DOHH2 (cell line): ENCODE results near the gene ANO6.

Source experiments
- H3F3A ChIP-seq: fragments of 200-600 bp; sonication (generic), shearing (Covaris generic); 2 replicates; pipeline ENCODE4 v1.6.0; 2016; ENCODE audit warnings: antibody characterized with exemption, mild to moderate bottlenecking; ENCODE audit not compliant: control insufficient read depth, insufficient read depth
- H3K27ac ChIP-seq: fragments of 200-600 bp; sonication (generic); 2 replicates; pipeline ENCODE4 v1.5.1; 2014; ENCODE audit warnings: low read depth, mild to moderate bottlenecking, low read length, moderate library complexity
- H3K27me3 ChIP-seq: fragments of 200-600 bp; sonication (generic); 2 replicates; pipeline ENCODE4 v1.6.1; 2014; ENCODE audit warnings: mild to moderate bottlenecking, low read length, mixed read lengths; ENCODE audit not compliant: control insufficient read depth
- H3K36me3 ChIP-seq: fragments of 200-600 bp; sonication (generic); 2 replicates; pipeline ENCODE4 v1.6.1; 2014; ENCODE audit warnings: mild to moderate bottlenecking, low read length, moderate library complexity, mixed read lengths; ENCODE audit not compliant: control insufficient read depth
- H3K4me1 ChIP-seq: fragments of 200-600 bp; sonication (generic); 2 replicates; pipeline ENCODE4 v1.6.1; 2014; ENCODE audit warnings: mild to moderate bottlenecking, low read length, mixed read lengths; ENCODE audit not compliant: control insufficient read depth
- H3K4me2 ChIP-seq: fragments of 200-600 bp; sonication (generic); 2 replicates; pipeline ENCODE4 v1.6.0; 2014; ENCODE audit warnings: mild to moderate bottlenecking, low read length, moderate library complexity
- H3K4me3 ChIP-seq: fragments of 200-600 bp; sonication (generic); 2 replicates; pipeline ENCODE4 v1.5.1; 2014; ENCODE audit warnings: mild to moderate bottlenecking, low read length, mixed read lengths
- H3K79me2 ChIP-seq: fragments of 200-600 bp; sonication (generic); 2 replicates; pipeline ENCODE4 v1.6.1; 2014; ENCODE audit warnings: mild to moderate bottlenecking, low read length, mixed read lengths; ENCODE audit not compliant: control insufficient read depth
- H3K9me2 ChIP-seq: fragments of 200-600 bp; sonication (generic); replicated peaks from 2 replicates; pipeline ENCODE4 v1.6.1; 2014; ENCODE audit warnings: mild to moderate bottlenecking, low read length, mixed read lengths; ENCODE audit not compliant: control insufficient read depth
- H3K9me3 ChIP-seq: fragments of 200-600 bp; sonication (generic); 2 replicates; pipeline ENCODE4 v1.6.1; 2014; ENCODE audit warnings: antibody characterized with exemption, low read length, mixed read lengths; ENCODE audit not compliant: control insufficient read depth, insufficient read depth
- H4K20me1 ChIP-seq: fragments of 200-600 bp; sonication (generic); 2 replicates; pipeline ENCODE4 v1.6.0; 2014; ENCODE audit warnings: low read depth, mild to moderate bottlenecking, antibody characterized with exemption, low read length, moderate library complexity; ENCODE audit not compliant: control insufficient read depth, insufficient read depth
- CTCF ChIP-seq: fragments of 200-600 bp; sonication (generic); IDR thresholded peaks from one replicate; pipeline ENCODE4 v1.5.1; 2014; ENCODE audit warnings: antibody characterized with exemption, mild to moderate bottlenecking, low read depth, low read length; ENCODE audit not compliant: poor library complexity, severe bottlenecking
- EZH2phosphoT487 ChIP-seq: fragments of 200-600 bp; sonication (generic); IDR thresholded peaks from 2 replicates; pipeline ENCODE4 v1.6.1; 2017; ENCODE audit warnings: borderline replicate concordance, mild to moderate bottlenecking, antibody characterized with exemption, low read length, moderate library complexity, mixed read lengths

ANO6 gene

GRCh38 chr12:45337835-45338234, 121.9 kb downstream of the ANO6 start:
- Histone ChIP-seq H3K27me3 (no peaks in the 10 kb centered on the region), H4K20me1 (no peaks in the 10 kb centered on the region), H3K4me3 (no peak overlapping the region), H3K36me3 (peaks cover 5% of the 10 kb centered on the region; the same call in 1 of the 2 replicates), H3K9me3 (no peaks in the 10 kb centered on the region), H3K79me2 (no peaks in the 10 kb centered on the region), H3K9me2 (no peaks in the 10 kb centered on the region), H3K4me1 (no peaks in the 10 kb centered on the region), H3F3A (no peaks in the 10 kb centered on the region), H3K4me2 (no peak overlapping the region), H3K27ac (no peak overlapping the region)
- no peak for TF ChIP-seq CTCF
- TF ChIP-seq EZH2phosphoT487 = no peak

DNA sequence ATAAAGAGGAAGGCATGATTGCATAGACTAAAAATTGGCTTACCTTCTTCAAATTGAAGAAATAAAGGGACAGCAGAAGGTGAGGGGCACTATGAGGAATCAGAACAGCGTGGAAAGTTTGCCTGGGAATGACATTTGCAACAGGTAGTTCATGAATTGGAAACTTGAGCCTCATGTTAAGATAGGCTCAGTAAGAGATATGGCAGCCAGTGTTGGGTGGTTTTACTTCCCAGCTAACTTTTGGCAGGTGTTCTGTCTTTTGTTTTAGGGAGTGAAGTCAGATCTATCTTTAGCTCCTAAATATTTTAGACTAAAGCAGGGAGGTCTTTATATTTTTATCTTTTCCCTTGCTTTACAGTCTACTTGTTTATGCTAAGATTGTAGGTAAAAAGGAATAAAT, 122.4 kb downstream of the ANO6 start:
- no peak overlapping the region for H3K4me3 ChIP-seq
- no peaks in the 10 kb centered on the region for H3K9me2 ChIP-seq
- no peaks in the 10 kb centered on the region for H3K4me1 ChIP-seq
- H3K79me2 ChIP-seq = no peaks in the 10 kb centered on the region
- H3K27me3 ChIP-seq = no peaks in the 10 kb centered on the region
- H3K9me3 ChIP-seq = no peaks in the 10 kb centered on the region
- no peaks in the 10 kb centered on the region for H3F3A ChIP-seq
- H3K27ac ChIP-seq = no peak overlapping the region
- peaks cover 4% of the 10 kb centered on the region for H3K36me3 ChIP-seq
- H3K4me2 ChIP-seq = no peak overlapping the region
- TF ChIP-seq CTCF (no peak), EZH2phosphoT487 (no peak)
- no peaks in the 10 kb centered on the region for H4K20me1 ChIP-seq

GRCh38 chr12:45339035-45339434, 123.1 kb downstream of the ANO6 start:
- Histone ChIP-seq H3K4me2 (no peak overlapping the region), H3F3A (no peaks in the 10 kb centered on the region), H3K9me3 (no peaks in the 10 kb centered on the region)

More at GRCh38 chr12:45339035-45339434, 123.1 kb downstream of the ANO6 start:
- H3K36me3 ChIP-seq = no peaks in the 10 kb centered on the region; the same call in 1 of the 2 replicates
- H3K27ac ChIP-seq = no peak overlapping the region
- no peaks in the 10 kb centered on the region for H3K4me1 ChIP-seq
- H3K27me3 ChIP-seq = no peaks in the 10 kb centered on the region
- no peaks in the 10 kb centered on the region for H4K20me1 ChIP-seq
- H3K4me3 ChIP-seq = no peak overlapping the region
- H3K79me2 ChIP-seq = no peaks in the 10 kb centered on the region
- H3K9me2 ChIP-seq = no peaks in the 10 kb centered on the region
- no peak for TF ChIP-seq CTCF
- no peak for TF ChIP-seq EZH2phosphoT487
